NCI-H2107 treated with DMSO at 0.1 percent for 48 hours (cell line): ENCODE data around the gene PSMB3.
A peak's percentile ranks its signal among the peaks of the same experiment; 100 is the strongest.

Source experiments
- DNase-seq: peaks from one replicate; lab custom pipeline; 2025; ENCODE audit not compliant: unreplicated experiment; lab: John Stamatoyannopoulos, UW

The PSMB3 gene

DNA sequence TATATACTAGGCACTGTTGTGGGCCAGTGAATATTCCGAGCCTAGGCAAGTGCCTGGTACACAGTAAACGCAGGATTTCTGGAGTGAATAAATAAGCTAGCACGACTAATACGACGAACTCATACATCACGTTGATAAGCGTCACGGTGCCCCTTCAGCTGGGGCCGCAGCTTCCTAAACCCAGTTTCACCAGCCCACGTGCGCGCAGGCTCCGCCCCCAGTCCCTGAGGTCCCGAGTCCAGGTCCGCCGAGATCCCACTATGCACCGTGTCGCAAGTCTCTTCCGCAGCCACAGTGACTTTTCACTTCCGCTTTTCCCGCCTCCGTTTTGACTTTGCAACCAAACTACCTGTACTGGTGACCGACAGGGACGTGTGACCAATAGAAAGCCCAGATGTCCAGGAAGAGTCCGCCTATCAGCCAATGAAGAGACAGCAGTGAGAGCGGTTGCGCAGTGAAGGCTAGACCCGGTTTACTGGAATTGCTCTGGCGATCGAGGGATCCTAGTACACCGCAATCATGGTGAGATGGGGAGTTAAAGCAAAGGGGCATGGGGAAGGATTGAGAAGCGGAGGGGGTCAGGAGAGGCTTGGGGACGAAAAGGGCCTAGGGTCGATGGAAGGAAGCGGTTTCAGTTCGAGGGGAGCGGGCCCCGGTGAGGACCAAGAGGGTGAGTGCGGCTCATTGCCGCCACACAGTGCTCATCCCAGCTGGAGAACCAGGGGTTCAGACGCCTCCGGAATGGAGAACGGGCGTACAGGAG lies at the start of gene PSMB3:
Gene PSMB3 (plus strand): TSS at position 434 of the 763 bp plus-strand sequence. CDS start 86 bp downstream, at position 520.
- peak; percentile 99 for DNase-seq

DNA sequence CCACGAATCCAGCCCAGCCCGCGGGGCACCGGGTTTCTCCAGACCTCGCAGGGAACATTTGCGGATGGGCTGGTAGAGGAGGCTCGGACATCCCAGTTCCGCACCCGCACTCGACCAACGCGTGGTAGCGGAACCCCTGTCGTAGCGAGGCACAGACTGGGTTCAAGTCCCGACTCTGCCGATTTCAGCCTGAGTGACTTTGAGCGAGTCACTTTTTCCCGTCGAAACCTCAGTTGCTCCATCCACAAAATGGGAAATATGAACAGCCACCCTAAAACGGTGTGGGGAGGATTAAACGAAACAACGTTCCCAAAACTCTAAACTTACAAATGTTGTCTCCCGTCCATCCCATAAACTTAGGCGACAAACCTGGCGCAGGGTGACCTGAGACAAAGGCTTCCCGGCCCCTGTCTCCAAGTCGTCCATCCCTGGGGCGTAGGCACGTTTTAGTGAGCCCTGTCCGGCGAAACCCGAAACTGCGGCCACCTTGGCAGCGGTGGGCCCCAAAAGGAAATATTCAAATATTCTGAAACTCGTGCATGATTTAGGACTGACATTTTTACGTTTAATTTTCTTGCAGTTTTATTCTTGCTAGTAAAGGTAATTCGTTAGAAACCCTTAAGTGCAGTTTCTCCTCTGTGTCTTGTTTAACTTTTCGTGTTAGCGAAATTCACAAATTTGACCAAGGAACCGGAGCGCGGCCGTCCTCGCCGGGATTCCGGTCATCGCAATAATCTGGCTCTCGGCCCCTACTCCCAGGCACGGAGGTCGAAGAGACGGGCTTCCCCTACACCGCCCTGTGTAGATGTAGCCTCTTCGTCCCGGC lies 49.4 kb upstream of the PSMB3 start:
- DNase-seq: no peak

DNA sequence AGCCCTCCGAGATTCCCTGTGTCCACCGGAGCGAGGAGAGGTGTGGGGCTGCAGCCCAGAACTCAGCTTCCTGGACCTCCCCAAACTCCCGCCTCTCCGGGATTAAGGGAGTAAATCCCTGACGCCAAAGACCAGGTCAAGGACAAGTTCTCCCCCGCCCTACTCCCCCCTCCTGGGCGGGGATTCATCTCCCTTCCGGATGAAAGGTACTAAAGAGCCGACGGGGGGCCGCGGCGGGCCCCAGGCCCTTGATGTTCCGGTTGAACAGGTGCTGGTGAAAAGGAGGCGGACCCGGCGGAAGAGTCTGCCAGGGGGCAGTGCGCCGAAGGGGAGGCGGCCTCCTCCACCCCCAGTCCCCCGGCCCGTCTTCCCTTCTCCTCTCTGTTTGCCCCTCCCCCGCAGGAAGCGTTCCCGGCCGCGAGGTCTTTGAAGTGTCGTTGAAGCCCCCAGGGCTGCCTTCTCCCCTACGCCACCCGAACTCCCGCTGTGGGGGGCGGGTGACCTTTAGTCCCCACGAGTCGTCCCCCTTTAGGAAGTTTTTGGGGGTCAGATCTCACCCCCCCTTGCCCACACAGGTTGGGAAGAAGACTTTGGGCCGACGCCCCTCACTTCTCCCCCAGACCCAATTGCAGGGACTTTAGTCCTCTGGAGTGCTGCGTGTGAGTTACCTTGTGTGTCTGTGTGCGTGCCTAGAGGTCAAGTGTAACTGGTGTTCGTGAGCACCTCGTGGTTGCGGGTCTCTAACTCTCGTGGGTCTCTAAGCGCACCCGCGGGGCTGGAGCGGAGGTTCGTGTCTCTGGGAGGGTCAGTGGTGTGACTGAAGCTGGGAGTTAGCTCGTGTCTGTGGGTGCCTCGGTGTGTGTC lies 48.6 kb upstream of the PSMB3 start:
- peak; percentile 70 for DNase-seq

DNA sequence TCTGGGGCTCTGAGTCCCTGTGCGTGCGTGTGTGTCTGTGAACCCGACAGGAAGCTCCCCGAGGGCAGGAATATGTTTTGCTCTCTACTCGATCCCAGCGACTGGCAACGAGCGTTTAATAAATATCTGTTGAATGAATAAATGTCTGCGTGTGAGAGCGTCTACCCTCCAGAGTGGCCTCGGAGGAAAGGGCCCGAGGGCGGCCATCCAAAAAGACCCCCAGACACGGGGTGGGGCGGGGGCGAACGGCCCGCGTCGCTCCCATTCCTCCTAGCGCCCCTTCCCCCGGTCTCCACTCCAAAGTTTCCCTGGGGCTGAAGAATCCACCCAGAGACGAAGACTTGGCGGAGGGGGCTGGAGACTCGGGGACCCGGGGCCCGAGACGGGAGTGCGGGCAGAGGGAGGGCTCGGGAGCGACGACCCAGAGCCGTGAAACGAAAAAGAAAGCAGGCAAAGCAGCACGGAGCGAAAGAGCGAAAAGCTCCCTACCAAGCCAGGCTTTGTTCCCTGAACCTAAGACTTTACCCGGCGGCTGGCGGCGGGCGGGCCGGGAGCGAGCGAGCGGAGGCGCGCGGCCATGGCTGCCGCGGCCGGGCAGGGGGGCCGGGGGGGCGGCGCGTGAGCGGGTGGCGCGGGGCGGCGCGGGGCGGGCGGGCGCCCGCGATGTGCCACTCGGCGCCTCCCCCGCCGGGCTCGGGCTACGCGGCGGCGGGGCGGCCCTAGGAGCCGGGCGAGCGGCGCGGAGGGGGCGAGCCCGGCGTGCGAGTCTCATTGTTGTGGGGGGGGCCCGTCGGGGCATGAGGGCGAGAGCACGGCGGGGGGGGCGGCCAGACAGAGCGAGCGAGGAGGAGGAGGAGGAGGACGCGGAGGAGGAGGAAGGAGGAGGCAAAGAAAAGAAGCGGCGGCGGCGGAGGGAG lies 47.7 kb upstream of the PSMB3 start, which contains the start of gene MLLT6:
Gene MLLT6 (plus strand): TSS at position 668 of the 917 bp plus-strand sequence. CDS start 360 bp downstream, outside the sequence.
- peak; percentile 51 for DNase-seq

DNA sequence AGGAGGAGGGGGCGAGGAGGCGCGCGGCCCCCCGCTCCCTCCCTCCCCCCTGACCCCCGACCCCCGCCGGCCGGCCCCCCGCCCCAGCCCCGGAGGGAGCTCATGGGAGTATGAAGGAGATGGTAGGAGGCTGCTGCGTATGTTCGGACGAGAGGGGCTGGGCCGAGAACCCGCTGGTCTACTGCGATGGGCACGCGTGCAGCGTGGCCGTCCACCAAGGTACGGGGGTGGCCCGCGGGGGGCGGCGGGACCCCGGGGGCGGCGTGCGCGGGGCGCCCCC lies 47.1 kb upstream of the PSMB3 start:
- no peak for DNase-seq

DNA sequence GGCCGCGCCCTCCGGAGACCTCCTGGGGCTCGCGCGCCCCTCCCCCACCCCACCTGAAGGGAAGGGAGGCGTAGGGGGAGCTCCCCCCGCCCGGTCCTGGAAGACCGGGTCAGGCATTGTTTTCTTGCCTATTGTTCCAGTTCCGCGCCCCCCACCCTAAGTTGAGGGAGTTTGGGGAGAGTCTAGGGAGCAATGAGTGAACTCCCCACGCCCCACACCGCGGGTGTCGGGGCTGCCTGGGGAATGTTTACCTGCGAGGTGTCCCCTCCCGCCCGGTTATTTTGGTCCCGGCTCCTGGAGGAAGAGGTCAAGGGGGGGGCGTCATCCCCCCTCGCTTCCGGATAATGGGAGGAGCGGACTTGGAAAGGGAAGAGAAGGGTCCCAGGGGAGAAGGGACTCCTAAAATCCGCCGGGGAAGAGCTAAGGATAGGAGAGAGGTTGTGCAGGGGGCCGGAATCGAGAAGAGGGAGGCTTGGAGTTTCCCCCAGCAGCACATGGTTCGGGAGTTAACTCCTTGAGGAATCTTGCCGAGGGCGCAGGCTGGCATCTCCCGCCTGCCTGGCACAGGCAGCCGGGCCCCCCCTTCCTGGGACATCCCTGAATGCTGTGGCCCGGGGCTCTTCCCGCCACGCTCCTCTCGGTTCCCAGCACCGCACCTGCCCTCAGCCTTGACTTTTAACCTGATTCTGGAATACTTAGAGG lies 46.6 kb upstream of the PSMB3 start:
- DNase-seq: no peak

DNA sequence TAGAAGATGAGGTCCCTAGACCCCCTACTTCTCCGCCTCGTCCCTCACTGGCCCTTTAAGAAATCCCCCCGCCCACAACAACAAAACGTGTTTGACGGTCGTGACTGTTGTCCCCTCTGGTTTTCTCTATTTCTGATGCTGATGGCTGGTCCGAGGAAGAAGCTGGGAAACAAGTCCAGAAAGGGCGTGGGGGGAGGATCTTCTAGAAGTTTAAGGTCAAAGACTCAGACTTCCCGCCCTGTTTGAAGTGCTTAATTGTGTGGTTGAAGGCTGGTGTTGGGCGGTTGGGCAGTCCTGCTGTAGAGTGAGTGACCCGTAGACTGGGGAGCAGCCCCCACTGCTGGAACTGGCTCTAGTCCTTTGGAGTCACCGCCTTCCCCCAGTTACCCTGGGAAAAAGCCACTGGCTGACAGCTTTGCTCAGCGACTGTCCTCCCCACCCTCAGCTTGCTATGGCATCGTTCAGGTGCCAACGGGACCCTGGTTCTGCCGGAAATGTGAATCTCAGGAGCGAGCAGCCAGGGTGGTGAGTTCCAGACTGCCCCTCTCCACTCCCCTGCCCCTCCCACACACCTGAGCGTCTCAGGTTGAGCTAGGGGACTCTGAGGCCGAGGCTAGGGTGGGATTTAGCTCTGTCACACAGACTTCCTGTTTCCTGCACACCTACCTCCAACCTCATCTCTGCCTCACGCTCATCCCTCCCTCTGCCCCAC lies 45.9 kb upstream of the PSMB3 start:
- no peak for DNase-seq

DNA sequence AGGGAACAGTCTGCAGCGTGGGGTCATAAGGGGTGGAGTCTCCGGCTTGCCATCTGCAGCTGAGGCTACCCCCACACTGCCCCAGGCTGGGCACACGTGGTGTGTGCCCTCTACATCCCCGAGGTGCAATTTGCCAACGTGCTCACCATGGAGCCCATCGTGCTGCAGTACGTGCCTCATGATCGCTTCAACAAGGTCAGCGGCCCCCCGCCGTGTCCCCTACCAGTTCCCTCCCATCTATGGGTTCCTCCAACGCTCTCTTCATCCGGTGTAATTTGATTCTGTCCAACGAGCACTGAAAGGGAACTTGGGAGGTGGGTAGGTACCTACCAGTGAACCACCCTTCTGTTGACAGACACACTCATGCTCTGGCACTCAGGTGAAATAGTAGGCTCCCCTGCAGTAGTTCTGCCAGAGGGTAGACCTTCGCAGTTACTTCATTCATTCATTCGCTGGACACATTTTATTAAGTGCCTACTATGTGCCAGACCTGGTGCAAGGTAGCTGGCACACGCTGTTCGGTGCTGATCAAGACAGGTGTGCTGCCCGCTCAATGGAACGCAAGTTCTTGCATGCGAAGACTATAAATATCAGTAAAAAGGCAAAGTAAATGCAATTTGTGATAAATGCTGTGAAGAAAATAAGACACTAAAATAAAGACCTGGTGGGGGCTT lies 44.7 kb upstream of the PSMB3 start:
- peak; percentile 47 for DNase-seq

DNA sequence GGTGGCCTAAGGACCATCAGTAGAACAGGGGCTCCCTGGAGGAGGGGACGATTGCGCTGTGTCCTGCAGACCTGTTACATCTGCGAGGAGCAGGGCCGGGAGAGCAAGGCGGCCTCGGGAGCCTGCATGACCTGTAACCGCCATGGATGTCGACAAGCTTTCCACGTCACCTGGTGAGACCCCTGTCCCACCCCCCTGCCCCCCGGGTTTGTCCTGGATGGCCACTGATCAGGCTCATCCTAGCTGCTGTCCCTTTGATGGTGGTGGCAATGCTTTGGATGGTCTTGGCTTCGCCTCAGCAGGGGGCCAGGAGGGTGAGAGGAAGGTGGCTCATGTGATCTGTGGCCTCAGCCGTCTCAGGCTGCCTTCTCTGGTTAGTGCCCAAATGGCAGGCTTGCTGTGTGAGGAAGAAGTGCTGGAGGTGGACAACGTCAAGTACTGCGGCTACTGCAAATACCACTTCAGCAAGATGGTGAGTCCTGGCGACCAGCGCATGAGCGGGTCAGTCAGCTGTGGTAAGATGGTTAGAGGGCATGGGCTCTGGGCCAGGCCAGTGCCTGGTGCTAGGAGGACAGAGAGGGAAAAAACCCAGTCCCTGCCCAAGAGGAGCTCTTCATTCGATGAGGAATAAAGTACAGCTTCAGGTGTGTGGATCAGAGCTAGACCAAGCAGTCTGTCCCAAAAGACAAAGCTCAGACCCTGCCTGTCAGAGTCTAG lies 43.3 kb upstream of the PSMB3 start:
- no peak for DNase-seq

DNA sequence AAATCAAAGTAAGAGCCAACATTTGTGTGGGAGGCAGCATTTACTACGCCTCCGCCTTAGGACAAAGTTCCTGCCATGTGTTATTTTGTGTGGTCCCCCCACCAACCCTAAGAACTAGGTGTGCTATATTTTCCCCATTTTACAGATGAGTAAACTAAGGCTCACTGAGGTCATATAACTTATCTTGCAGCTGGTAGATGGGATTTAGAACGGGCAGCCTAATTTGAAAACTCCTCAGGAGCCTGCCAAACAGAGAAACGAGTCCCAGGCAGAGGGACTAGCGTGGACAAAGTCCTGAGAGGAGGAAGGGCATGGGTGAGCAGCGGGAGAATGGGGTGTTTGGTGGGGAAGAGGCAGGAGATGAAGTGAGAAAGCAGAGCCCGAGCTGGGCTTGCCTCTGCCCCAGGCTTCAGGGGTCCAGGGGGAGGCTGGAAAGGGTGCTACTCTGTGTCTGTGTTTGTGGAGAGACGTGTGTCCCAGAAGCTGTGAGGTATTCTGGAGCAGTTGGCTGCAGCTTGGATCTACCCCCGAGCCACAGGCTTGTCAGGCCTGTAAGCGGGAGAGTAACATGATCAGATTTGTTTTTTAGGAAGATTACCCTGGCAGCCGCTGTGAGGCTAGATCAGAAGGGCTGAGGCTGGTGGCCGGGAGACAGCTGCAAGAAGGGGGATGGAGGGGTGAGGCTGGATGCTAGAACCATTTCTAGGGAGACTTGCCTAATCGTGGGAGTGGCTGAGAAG lies 42.5 kb upstream of the PSMB3 start:
- DNase-seq: no peak

DNA sequence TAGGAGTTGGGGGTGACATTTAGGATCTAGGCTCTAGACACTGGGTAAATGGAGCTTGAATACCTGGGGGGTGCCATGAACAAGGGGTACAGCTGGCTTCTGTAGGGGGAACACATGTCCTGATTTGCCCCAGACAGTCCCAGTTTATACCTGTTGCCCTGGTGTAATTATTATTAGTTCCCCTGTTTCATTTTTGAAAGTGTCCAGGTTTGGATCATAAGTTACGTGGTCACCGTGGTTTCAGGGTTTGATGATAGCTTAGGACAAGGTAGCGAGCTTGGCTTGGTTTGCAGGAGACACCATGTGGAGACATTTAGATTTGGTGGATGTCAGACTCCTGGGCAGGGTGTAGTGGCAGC lies 42.0 kb upstream of the PSMB3 start:
- no peak for DNase-seq

DNA sequence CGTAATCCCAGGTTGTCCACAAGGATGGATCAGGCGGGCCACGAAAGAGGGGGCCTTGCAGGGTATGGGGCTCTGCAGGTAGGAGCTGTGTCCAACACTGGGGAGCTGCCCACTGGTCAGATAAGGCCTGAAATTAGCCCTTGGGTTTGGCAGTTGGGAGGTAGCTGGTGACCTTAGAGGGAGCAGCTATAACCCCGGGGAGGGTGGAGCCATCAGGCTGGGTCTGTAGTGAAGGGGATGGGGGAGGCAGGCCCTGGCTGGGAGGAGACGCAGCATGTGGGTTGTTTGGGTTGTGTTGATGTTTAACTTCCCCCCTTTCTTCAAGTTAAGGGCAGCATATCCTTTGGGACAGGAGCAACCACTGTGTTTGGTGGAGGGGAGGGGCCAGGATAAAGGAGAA lies 41.6 kb upstream of the PSMB3 start:
- no peak for DNase-seq

DNA sequence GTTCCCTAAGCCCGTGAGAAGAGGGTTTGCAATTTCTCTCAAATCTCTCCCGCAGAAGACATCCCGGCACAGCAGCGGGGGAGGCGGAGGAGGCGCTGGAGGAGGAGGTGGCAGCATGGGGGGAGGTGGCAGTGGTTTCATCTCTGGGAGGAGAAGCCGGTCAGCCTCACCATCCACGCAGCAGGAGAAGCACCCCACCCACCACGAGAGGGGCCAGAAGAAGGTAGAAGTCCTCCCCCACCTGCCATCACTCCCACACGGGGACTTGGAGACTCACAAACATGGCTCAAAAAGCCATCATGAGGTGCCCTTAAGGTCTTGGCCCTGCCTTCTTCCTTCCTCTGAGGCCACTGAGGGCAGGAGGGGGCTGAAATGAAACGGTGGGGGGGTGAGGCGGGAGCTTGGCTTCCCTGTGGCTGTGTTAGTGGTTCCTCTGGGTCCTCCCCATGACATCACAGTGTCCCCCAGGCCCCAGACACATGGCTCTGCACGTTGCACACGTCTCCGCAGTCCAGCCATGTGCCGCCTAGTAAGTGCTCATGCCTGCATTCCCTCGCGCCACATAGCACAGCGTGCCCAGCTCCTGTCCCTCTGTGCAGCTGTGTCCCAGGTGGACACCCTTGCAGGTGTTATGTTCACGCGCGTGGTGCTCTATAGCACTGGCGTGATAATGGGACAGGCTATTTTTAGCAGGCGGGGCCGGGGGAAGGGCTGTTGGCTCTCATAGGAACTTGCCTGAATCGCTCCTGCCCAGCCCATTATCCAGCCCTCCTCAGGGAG lies 40.6 kb upstream of the PSMB3 start:
- DNase-seq: peak; percentile 9

DNA sequence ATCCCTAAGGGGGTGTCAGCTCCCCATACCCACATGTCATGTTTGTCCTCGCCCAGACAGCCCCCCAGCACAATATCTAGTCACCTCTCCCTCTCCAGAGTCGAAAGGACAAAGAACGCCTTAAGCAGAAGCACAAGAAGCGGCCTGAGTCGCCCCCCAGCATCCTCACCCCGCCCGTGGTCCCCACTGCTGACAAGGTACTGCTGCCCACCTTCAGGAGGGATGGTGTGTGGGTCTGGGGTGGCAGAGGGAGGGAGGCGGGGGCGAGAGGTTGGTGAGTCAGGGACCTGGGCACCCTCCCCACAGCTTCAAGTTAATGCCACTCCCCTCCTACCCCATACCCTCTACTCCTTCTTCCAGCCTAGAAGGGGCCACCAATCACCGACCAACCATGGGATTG lies 39.9 kb upstream of the PSMB3 start:
- DNase-seq: no peak

DNA sequence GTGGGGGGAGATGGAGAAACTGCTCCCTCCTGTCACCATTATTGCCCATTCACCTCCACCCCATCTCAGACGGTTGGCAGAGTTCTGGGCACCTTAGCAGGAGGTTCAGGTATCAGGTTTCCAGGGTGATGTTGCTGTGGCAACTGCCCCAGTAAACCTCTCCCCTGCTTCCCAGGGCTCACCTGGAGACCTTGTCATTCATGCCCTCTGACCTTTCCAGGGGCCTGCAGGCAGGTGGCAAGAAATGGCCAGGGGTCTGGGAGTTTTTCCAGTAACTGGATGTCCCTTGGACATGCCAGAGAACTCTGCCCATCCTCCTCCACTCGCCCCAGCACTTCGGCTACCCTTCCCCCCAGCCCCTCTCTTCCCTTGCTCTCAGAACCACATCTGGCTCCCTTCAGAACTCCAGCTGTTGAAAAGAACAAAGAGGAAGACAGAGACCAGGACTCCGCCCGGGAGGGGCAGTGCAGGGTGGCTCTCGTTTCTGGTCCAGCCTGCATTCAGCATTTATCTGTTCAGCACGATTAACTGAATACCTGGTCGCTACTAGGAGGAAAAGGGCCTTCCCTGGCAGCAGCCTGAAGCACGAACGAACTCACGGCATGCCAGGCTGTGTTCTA lies 39.0 kb upstream of the PSMB3 start:
- DNase-seq: peak; percentile 12
